DOHH2 (cell line): ENCODE measurements around the gene OR8K1.

Experiments
- CTCF ChIP-seq: fragments of 200-600 bp; sonication (generic); IDR thresholded peaks from one replicate; pipeline ENCODE4 v1.5.1; 2014; ENCODE audit warnings: antibody characterized with exemption, mild to moderate bottlenecking, low read depth, low read length; ENCODE audit not compliant: poor library complexity, severe bottlenecking
- EZH2phosphoT487 ChIP-seq: fragments of 200-600 bp; sonication (generic); IDR thresholded peaks from 2 replicates; pipeline ENCODE4 v1.6.1; 2017; ENCODE audit warnings: borderline replicate concordance, mild to moderate bottlenecking, antibody characterized with exemption, low read length, moderate library complexity, mixed read lengths

GRCh38 chr11:56333156-56333555, 12.7 kb upstream of the OR8K1 start:
- TF ChIP-seq CTCF: no peak
- TF ChIP-seq EZH2phosphoT487: no peak
